Stimulated activated CD4-positive, alpha-beta T cell treated with anti-CD3 and anti-CD28 coated beads, Interleukin-1b, Interleukin-23, amount 100 ng/mL, for 4 hours (primary cell): ENCODE measurements around the gene ZNF248.
"Not testable (repeated sequence)": the region's sequence is repeated elsewhere in the genome, so short reads cannot be mapped to it uniquely, and the experiment has no call there.

Source experiments
- DNase-seq, 2 donors: peaks; one replicate each; pipeline ENCODE4 v3.0.0-alpha.2; 2020; ENCODE audit warnings: low read depth in 2 of 2

Gene ZNF248

GRCh38 chr10:37857287-37858211 is at the start of gene ZNF248:
TSS of gene ZNF248 (minus strand) at chr10:37857610. CDS start at chr10:37856310, 1,300 bp downstream.
- DNase-seq, result peak; percentile 91 to 93

- DNase-seq, result no peak
Measured at GRCh38 chr10:37906382-37906781, 49.0 kb upstream of the ZNF248 start.

- no peak for DNase-seq
Measured at GRCh38 chr10:37896436-37896835, 39.0 kb upstream of the ZNF248 start.

- no peak for DNase-seq
Measured at GRCh38 chr10:37895674-37896073, 38.3 kb upstream of the ZNF248 start.

GRCh38 chr10:37885850-37886249 is 28.4 kb upstream of the ZNF248 start:
- DNase-seq, result no peak

- DNase-seq, result no peak
Measured at GRCh38 chr10:37872955-37873354, 15.5 kb upstream of the ZNF248 start.

- DNase-seq, result no peak
Measured at GRCh38 chr10:37872283-37872682, 14.9 kb upstream of the ZNF248 start.

- DNase-seq, result no peak
Measured at GRCh38 chr10:37871568-37872251, 14.3 kb upstream of the ZNF248 start.

- DNase-seq, result no peak
Measured at GRCh38 chr10:37871143-37871542, 13.7 kb upstream of the ZNF248 start.

- no peak for DNase-seq
Measured at GRCh38 chr10:37868796-37869195, 11.4 kb upstream of the ZNF248 start.

GRCh38 chr10:37865957-37866803 is 8.8 kb upstream of the ZNF248 start:
- no peak for DNase-seq

- DNase-seq, result no peak
Measured at GRCh38 chr10:37865264-37865663, 7.9 kb upstream of the ZNF248 start.

GRCh38 chr10:37860494-37861190 is 3.2 kb upstream of the ZNF248 start:
- DNase-seq, result no peak

- DNase-seq, result not testable (repeated sequence)
Measured at GRCh38 chr10:37859270-37859669, 1.9 kb upstream of the ZNF248 start.

GRCh38 chr10:37856881-37857286 is 526 bp downstream of the ZNF248 start:
- no peak for DNase-seq

- no peak for DNase-seq
Measured at GRCh38 chr10:37855636-37856035, 1.8 kb downstream of the ZNF248 start.

- no peak for DNase-seq
Measured at GRCh38 chr10:37854626-37855025, 2.8 kb downstream of the ZNF248 start.

- DNase-seq, result no peak
Measured at GRCh38 chr10:37844644-37845043, 12.8 kb downstream of the ZNF248 start.

GRCh38 chr10:37839243-37839642 is 18.2 kb downstream of the ZNF248 start:
- no peak for DNase-seq

GRCh38 chr10:37831495-37832333 is 25.7 kb downstream of the ZNF248 start:
- DNase-seq, result no peak
